SKM-1 (cell line): Measurements from ENCODE around the gene TRPM1.
"Not testable (repeated sequence)": the region's sequence is repeated elsewhere in the genome, so short reads cannot be mapped to it uniquely, and the experiment has no call there.

ENCODE experiments used
- DNase-seq: peaks from one replicate; lab custom pipeline; 2025; ENCODE audit not compliant: unreplicated experiment; lab: John Stamatoyannopoulos, UW

TRPM1 gene

DNA sequence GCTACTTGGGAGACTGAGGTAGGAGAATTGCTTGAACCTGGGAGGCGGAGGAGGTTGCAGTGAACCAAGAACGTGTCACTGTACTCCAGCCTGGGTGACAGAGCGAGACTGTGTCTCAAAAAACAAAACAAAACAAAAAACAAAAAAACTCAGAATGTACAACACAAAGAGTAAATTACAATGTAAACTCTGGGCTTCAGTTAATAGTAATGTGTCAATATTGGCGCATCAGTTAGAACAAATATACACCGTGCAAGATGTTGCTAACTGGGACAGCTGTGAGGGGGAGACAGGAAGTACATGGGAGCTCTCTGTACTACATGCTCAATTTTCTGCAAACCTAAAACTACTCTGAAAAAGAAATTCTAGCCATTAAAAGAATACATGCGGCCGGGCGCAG is 23.5 kb upstream of the TRPM1 start:
- no peak for DNase-seq

DNA sequence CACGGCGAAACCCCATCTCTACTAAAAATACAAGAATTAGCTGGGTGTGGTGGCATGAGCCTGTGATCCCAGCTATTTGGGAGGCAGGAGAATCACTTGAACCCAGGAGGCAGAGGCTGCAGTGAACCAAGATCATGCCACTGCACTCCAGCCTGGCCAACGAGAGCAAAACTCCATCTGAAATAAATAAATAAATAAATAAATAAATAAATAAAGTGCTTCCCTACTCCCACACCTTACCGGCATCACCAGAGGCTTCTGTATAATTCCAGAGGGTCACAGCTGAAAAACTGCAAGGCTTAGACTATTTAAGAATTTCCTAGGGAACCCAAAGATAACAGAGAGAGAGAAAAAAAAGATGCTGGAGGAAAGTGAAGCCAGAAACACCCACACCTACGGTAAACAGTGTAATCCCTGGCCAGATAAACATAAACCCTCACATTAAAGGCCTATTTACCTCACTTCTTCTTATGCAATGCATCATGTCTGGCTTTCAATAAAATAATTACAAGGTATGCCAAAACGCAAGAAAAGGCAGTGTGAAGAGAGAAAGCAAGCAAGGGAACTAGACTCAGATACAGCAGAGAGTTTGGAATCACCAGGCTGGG is 15.0 kb upstream of the TRPM1 start:
- no peak for DNase-seq

DNA sequence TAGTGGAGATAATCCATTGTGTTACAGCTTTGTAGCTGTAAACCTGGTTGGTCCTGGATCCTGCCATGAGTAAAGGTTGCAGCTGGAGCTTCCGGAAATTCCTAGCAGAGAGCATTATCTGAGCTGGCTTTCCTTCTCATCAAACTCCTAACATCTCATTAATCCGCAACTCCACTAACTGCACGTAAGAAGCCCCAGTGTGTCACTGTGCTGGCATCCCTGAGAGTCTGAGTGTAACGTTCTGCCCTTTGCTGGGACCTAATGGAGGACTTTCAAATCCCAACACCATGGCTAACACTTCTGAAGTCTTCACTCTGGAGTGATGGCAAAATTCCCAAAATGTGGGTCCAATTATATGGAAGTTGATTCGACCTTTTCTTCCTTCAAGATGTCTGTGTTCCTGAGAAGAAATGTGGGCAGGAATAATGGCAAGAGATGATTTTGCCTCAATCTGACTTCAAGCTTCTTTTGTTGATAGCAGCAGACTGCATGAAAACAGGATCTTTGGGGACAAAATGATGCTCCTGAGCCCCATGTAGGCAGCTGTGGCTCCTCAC is 9.6 kb upstream of the TRPM1 start:
- DNase-seq = no peak

DNA sequence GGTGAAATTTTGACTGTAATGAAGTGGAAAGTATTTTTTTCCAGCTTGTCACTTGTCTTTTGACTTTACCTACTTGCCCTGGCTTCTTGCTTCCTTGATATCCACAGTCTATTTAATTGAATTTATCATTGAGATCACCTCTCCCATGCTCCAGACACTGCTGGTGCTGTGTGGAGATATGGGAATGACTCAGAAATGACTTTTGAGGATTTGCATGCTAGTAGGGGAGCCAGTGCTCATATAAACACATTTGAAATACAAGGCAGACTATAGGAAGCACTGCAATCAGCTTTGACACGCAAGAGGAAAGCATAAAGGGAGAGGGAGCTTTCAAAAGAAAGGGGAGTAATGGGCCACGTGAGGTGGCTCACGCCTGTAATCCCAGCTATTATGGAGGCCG is 7.3 kb upstream of the TRPM1 start:
- DNase-seq = no peak

DNA sequence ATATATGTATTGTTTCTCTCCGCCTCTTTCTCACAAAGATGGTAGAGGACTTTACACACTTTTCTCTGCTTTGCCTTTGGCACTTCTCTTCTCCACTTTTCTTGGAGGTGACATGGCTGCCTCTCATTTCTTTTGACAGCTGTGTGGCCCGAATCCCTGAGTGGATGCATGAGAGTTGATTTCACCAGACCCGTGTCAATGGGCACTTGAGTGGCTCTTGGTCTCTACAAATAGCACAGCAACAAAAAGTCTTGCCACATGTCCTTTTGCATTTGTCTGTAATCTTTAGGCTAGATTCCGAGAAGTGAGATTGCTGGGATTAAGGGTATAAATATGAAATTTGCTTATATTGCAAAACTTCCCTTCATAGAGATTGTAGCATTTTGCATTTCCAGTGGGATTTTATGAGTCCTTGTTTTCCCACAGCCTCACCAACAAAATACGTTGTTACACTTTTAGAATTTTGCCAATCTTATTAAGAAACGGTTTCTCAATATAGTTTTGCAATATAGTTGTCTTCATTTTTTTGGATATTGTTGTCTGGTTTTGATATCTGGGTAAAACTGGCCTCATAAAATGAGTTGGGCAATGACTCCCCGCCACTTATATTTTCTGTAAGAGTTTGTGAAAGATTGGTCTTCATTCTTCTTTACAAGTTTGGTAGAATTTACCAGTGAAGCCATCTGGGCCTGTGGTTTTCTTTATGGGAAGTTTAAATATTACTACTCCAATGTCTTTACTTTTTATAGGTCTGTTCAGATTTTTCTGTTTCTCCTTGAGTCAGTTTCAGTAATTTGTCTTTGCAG is 5.2 kb upstream of the TRPM1 start:
- DNase-seq = no peak

DNA sequence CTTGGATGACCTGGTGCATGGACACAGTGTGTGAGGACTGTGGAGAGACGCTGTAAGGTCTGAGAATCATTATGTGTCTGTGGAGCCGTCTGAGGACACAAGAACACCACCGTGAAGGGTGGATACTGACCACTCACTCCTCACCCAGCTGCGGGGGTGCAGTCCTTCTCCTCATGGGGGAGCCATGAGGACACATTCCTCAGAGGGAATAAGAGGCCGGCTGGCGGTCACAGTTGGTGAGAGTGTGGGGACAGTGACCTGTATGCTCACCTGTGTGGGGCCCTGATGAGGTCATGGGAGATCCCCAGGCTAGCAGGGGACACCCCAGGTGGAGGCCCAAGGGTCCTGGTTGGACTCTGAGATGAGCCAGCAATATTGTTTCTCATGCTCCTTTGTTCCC is 2.5 kb upstream of the TRPM1 start:
- no peak for DNase-seq

DNA sequence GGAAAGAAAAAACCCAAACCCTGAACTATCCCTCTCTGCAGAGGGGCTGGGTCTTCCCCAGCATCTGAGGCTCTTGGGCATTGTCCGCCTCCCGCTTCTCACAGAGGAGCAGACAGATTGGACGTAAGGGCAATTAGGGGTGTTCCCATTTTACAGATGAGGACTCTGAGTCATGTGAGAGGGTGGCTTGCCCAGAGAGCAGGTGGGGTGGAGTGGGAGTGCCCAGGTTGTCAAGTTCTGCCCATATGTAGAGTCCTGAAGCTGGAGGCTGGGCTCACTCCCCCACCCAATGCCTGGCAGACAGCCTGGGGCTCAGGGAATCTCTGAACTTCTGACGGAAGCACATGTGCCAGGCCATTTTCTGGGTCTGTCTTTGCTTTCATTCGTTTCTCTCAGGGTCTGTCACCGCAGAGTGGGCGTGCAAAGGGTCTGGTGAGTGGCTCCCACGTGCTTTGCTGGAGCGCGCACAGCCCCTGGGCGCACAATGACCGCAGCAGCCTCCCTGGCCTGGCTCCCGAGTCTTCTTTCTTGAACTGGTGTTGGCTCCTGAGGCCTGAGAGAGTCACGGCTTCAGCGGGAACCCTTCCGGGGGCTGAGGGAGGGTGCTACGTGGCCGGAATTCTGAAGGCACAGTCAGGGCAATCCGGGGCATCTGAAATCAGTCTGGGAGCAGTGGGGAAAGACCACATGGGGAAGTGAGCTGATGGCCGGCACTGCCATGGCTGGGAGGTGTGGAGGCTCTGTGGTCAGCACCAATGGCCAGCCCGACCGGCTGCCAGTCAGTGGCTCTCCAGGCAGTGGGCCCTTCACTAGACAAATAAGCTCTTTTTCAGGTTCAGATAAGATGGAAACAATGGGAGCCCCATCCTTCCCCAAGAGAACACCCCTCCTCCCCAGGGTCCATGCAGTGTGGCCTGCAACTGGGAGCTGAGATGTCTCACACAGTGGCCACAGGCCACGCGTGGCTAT is 1.1 kb upstream of the TRPM1 start:
- DNase-seq = no peak

DNA sequence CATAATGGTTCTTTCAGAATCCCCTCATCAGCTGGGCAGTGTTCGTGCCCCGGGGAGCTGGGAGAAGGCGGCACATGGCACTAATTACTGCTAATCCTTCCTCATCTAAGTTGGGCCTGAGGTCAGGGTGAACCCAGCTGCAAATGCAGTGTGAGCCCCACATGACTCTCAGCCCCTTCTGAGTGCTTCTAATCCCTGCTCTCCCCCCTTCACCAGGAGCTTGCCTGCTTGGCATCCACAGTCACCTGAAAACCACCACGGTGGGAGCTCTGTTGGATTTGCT is 455 bp upstream of the TRPM1 start:
- no peak for DNase-seq

DNA sequence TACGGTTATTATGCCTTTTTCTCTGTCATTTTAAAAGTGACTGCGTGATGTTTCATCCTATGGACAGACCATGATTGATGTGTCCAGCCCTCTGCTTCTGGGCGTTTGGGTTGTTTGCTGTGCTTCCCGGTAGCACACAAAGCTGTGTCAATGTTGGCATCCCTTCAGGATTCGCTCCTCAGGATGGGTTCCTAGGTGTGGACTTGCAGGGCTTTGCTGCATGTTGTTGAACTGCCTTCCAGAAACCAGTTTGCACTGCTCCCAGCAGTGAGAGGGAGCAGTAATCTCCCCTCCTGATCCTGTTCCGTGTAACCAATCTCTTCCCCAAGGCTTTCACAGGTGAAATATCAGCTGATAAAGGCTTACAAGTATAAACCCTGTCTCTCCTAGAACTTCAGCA is 787 bp downstream of the TRPM1 start:
- DNase-seq = no peak

DNA sequence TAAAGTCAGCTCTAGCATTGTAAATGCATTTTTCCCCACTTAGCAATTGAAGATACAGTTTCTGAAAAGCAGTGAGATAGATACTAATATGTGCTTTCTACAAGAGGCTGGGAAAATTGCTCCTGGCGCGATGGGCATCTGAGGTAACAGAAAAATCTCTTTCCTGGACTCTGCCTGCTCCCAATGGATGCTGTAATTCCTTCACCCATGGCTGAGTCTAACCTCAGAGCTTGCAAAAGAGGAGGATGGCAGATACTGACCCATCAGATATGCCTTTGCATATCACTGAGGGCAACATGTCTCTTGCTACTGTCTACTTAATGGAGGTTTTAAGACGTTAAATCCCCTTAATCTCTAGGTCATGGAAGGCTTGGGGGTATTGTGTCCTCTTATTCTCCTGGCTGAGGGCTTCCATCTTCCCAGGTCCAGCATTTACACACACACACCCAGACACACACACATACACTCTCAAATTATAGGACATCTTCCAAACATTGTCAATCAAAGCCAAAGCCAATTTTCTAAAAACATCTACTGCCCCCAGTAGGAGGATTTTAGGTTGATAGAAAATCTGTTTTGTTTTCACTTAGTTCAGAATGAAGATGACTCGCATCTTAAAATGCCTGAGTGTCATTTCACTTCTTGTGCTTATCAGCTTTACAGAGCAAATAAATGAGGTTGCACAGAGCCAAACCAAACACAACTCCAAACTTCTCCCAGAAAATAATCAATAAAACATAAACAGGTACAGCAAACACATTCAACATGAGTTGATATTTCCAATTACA is 2.4 kb downstream of the TRPM1 start:
- no peak for DNase-seq

DNA sequence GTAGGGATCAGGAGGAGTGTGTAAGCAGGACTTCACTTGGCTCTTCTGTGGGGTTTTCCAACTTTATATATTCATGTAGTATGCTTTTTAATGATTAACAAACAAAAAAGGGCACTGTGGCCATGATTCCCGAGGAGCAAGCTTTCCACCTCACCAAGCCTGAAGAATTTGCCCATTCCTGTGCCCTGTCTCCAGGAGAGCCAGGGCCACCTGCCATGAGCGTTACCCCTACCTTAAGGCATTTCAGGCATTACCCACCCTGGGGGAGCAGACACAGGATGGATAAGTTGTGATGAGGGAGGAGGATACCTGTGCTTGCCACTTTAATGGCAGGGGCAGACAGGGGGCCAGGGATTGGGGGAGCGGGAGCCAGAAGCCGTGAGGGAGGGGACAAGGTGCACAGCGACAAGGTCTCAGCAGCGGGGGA is 3.0 kb downstream of the TRPM1 start:
- no peak for DNase-seq

DNA sequence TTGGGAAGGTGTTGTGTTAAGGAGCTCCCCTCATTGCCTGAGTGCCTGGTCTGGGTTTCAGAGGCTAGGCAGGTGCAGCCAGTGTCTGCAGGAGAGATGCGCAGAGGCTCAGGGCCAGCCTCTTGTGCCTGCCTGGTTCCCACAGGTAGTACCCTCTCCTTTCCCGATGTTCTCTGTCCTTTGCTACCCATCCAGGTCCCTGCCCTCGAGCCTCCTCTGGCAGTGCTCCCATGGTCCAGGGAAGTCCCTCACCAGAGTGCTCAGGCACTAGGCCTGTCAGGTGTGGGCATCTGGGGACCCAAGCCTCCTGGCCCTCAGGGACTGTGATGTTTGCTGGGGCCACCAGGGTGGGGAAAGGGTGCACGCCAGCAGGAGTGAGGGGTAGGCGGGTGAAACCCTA is 5.0 kb downstream of the TRPM1 start:
- DNase-seq = no peak

DNA sequence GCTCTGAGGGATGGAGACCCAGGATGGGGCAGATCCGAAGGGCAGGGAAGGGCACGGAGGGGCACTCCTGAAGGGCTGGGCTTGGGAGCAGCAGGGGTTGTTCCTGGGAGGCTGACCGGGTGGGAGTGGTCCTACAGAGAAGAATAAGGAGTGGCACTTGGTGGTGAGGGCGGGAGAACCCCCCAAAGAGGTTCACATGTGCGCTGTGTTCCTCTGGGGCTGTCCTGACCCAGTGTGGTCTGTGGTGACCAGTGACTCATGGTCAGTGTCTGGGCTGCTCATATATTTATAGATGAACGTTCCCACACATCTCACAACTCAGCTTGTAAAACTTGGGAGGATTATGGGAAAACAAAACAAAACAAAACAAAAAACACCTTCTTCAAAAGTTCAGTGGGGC is 10.0 kb downstream of the TRPM1 start:
- no peak for DNase-seq

DNA sequence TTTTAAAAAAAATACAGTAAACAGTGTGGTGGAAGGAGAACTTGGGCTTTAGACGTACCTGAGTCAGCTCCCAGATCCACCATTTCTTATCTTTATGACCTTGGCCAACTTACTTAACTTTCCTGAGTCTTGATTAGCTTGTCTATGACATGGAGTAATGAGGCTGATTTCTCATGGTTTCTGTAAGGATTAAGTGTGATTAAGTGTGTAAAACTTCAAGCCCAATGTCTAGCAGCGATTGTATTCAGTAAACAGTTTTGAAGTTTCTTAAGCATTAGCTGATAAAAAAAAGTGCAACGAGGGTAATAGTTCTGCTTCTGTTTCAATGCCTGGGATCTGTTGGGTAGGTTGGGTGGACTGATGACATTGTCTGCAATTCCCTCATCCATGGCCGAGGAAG is 10.8 kb downstream of the TRPM1 start:
- no peak for DNase-seq

DNA sequence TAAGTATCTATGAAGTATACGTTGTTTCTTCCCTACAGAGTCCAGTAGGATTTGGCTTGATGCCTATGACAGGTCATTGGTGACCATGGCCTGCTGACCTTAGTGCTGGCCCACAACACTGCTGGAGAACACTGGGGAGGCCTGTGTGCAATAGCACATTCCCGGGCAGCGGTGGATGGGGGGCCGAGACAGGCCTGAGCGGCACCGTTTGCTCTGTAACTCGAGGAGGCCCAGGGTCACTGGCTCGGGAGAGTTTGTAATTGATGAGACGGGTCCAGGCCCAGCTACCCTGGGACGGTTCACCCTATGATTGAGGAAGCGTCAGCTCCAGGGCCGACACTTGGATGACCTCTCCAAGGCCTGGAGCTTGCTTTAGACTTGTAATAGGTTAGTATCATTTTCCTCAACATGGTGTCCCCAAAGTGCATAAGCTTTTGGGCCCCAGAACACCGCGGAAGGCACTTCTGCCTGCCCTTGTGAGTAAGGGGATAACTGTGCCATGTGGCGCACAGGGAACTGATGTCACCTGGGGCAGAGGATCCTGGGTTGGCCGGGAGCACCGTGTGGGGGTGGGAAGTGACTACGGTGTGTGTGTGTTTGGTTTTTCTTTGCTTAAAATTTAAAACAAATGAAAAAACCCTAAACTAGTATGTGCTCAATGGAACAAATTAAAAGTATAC is 12.0 kb downstream of the TRPM1 start:
- DNase-seq = no peak

DNA sequence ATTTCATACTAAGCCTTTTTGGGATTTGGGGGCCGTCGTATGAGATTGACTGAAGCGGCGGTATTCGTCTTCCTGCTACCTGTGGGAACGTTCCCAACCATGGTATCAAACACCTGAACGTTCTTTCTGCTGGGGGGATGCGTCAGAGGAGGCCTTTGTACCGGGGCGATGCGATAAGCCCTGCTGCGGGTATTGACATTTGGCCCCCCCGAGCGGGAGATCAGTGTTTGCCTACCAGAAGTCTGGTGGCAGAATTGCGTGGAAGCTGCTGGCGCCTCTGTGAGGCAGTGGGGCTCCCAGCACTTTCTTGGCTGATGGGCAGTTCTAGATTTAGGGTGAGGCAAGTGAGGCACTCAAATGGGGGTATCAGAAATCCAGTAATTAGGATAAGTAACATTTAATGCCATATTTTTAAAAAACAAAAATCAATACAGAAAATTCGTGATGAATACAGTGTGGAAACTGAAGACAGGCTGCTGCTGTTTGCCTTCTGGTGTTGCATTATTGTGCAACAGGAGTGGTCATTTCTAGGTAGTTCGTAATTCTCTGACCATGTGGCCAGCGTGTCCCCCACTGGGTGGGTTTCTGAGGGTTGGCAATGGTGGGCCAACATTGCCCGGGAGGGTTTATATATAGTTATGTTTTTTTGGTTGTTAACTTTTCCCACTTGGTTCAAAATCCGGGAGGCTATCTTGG is 12.7 kb downstream of the TRPM1 start:
- DNase-seq = no peak

DNA sequence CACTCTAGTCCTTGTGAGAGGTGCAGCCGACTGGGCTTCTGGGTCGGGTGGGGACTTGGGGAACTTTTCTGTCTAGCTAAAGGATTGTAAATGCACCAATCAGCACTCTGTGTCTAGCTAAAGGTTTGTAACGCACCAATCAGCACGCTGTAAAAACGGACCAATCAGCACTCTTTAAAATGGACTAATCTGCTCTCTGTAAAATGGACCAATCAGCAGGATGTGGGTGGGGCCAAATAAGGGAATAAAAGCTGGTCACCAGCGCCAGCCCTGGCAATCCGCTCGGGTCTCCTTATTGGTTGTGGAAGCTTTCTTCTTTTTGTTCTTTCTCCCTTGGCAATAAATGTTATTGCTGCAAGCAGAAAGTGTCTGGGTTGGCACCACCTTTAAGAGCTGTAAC is 13.5 kb downstream of the TRPM1 start:
- DNase-seq = not testable (repeated sequence)

DNA sequence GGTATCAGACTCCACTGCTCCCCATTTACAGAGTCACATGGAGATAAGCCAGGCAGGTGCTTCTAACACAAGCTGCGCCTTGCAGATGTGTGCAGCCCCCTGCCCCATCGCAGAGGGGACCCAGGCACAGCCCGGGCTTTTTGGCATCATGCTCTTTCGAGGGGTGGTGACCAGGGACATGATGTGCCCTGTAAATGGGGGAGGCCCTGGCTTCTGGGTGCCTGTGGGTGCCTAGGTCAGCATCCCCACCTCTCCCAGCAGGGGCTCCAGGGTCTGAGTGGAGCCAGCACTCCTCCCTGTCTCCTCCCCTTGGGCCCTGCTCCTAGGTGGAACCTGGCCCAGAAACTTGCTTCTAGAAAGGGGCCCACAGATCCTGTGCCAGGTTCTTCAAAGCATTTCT is 15.2 kb downstream of the TRPM1 start:
- DNase-seq = no peak

DNA sequence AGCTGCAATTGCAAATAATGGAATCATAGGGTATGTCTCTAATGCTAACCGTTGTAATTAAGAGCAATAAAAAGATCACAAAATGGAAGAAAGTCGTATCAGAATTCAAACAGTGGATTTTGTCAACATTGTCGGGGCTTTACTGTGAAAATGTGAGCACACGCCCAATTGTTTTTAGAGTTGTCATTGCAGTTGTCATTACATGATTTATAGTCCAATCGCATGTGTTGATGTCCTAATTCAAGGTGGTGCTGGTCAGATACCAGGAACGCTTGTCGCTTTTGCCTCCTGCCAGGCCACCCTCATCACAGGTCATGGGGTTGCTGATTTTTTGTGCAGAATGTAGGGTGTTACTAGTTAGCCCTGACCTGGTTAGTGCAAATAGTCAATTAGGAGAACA is 16.2 kb downstream of the TRPM1 start:
- no peak for DNase-seq

DNA sequence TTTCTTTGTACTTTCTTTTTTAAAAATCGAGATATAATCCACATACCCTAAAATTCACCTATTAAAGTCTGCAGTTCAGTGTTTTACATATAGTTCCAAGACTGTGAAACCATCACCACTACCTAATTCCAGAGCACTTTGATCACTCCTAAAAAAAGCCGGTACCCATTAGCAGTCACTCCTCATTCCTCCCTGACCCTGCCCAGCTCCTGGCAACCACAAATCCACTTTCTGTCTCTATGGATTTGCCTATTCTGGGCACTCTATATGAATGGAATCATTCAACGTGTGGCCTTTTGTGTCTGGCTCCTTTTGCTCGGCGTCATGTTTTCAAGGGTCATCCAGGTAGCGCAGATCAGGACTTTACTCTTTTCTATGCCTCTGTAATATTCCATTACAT is 17.3 kb downstream of the TRPM1 start:
- no peak for DNase-seq
